HCT116 (cell line): ENCODE data around the gene COL5A1.
A peak's percentile ranks its signal among the peaks of the same experiment; 100 is the strongest.

ENCODE experiments used
- ELF1 ChIP-seq: IDR thresholded peaks from 2 replicates; pipeline ENCODE4 v1.6.1; 2012; ENCODE audit warnings: low read depth, borderline replicate concordance
- POLR2A ChIP-seq: IDR thresholded peaks from 2 replicates; pipeline ENCODE4 v1.7.0; 2011; ENCODE audit warnings: borderline replicate concordance; ENCODE audit not compliant: insufficient read depth, insufficient read length; ENCODE audit errors: extremely low read depth
- POLR2AphosphoS5 ChIP-seq: IDR thresholded peaks from 2 replicates; pipeline ENCODE4 v1.6.1; 2011; ENCODE audit warnings: mild to moderate bottlenecking, low read depth, low read length, moderate library complexity
- RAD21 ChIP-seq: IDR thresholded peaks from 2 replicates; pipeline ENCODE4 v1.6.1; 2012; ENCODE audit warnings: low read depth, mild to moderate bottlenecking
- SP1 ChIP-seq: IDR thresholded peaks from 2 replicates; pipeline ENCODE4 v1.6.1; 2012; ENCODE audit warnings: low read depth
- TF ChIP-seq, protein P1 (sequence below): IDR thresholded peaks from 2 replicates; pipeline ENCODE4 v1.6.1; 2012; ENCODE audit warnings: low read depth
- TF ChIP-seq, protein P2 (sequence below), 3 experiments: fragments of 200-600 bp in 1 of 3; sonication (generic) in 1 of 3; IDR thresholded peaks in 2 of 3; conservative IDR thresholded peaks in 1 of 3; 2 replicates each; pipeline ENCODE4 v1.5.1; 2012 to 2017; ENCODE audit warnings: low read depth in 2 of 3, low read length in 2 of 3, antibody characterized with exemption in 1 of 3, borderline replicate concordance in 1 of 3, control low read depth in 1 of 3, mild to moderate bottlenecking in 1 of 3, mixed read lengths in 1 of 3, mixed run types in 1 of 3, moderate library complexity in 1 of 3; ENCODE audit not compliant: insufficient read depth in 1 of 3
- TF ChIP-seq, protein P3 (sequence below): IDR thresholded peaks from 2 replicates; pipeline ENCODE4 v1.6.1; 2011; ENCODE audit warnings: mild to moderate bottlenecking, low read length, moderate library complexity; ENCODE audit not compliant: insufficient replicate concordance; ENCODE audit errors: extremely low read depth

DNA sequence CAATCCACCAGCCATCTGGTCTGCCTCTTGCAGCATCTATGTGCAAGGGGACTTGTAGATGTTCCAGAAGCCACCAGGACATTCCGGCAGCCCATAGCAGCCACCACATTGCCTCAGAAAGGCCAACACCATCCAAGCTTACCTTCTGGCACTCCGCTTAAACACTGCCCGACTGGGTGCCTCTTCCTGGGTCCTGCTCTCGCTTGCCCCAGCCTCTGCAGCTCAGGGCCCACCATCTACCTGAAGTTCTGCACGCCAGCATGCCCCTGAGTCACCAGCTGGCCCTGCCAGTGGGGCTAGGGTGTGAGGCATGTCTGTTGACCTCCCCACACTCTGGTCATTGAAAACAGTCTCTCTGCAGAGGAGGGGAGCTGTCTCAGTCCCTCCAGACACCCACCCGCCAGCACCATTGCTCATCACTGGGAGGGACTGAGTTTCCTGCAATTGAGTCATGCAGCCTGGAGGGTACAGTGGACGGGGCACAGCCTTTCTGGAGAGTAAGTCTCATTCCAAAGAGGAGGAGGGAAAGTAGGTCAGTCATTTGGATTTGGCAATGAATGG lies 16.9 kb upstream of the COL5A1 start:
- TF ChIP-seq, protein P1, sequence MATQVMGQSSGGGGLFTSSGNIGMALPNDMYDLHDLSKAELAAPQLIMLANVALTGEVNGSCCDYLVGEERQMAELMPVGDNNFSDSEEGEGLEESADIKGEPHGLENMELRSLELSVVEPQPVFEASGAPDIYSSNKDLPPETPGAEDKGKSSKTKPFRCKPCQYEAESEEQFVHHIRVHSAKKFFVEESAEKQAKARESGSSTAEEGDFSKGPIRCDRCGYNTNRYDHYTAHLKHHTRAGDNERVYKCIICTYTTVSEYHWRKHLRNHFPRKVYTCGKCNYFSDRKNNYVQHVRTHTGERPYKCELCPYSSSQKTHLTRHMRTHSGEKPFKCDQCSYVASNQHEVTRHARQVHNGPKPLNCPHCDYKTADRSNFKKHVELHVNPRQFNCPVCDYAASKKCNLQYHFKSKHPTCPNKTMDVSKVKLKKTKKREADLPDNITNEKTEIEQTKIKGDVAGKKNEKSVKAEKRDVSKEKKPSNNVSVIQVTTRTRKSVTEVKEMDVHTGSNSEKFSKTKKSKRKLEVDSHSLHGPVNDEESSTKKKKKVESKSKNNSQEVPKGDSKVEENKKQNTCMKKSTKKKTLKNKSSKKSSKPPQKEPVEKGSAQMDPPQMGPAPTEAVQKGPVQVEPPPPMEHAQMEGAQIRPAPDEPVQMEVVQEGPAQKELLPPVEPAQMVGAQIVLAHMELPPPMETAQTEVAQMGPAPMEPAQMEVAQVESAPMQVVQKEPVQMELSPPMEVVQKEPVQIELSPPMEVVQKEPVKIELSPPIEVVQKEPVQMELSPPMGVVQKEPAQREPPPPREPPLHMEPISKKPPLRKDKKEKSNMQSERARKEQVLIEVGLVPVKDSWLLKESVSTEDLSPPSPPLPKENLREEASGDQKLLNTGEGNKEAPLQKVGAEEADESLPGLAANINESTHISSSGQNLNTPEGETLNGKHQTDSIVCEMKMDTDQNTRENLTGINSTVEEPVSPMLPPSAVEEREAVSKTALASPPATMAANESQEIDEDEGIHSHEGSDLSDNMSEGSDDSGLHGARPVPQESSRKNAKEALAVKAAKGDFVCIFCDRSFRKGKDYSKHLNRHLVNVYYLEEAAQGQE = no peak
- TF ChIP-seq, protein P2, sequence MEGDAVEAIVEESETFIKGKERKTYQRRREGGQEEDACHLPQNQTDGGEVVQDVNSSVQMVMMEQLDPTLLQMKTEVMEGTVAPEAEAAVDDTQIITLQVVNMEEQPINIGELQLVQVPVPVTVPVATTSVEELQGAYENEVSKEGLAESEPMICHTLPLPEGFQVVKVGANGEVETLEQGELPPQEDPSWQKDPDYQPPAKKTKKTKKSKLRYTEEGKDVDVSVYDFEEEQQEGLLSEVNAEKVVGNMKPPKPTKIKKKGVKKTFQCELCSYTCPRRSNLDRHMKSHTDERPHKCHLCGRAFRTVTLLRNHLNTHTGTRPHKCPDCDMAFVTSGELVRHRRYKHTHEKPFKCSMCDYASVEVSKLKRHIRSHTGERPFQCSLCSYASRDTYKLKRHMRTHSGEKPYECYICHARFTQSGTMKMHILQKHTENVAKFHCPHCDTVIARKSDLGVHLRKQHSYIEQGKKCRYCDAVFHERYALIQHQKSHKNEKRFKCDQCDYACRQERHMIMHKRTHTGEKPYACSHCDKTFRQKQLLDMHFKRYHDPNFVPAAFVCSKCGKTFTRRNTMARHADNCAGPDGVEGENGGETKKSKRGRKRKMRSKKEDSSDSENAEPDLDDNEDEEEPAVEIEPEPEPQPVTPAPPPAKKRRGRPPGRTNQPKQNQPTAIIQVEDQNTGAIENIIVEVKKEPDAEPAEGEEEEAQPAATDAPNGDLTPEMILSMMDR (IDR thresholded peaks at IDR 0.05 in 2 of 3, conservative IDR thresholded peaks at IDR 0.05 in 1 of 3; ENCODE audit: borderline replicate concordance in 1 of 3, insufficient read depth in 1 of 3, low read depth in 2 of 3, low read length in 2 of 3) = no peak
- TF ChIP-seq, protein P3, sequence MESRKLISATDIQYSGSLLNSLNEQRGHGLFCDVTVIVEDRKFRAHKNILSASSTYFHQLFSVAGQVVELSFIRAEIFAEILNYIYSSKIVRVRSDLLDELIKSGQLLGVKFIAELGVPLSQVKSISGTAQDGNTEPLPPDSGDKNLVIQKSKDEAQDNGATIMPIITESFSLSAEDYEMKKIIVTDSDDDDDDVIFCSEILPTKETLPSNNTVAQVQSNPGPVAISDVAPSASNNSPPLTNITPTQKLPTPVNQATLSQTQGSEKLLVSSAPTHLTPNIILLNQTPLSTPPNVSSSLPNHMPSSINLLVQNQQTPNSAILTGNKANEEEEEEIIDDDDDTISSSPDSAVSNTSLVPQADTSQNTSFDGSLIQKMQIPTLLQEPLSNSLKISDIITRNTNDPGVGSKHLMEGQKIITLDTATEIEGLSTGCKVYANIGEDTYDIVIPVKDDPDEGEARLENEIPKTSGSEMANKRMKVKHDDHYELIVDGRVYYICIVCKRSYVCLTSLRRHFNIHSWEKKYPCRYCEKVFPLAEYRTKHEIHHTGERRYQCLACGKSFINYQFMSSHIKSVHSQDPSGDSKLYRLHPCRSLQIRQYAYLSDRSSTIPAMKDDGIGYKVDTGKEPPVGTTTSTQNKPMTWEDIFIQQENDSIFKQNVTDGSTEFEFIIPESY = no peak
- TF ChIP-seq POLR2A = no peak
- no peak for TF ChIP-seq ELF1
- peak; percentile 62 for TF ChIP-seq SP1
- no peak for TF ChIP-seq RAD21
- TF ChIP-seq POLR2AphosphoS5 = no peak
